ENCODE measurements around the gene PTPRD.

- TF ChIP-seq CTCF (IDR thresholded peaks at IDR 0.05) (no peak), POLR2A (IDR thresholded peaks at IDR 0.05) (no peak)
Measured at GRCh38 chr9:8382777-8383527, 2229.8 kb downstream of the PTPRD start.

All from Peyer's patch (tissue), 4 donors.